Measurements from ENCODE around the gene BPIFA3.

Gene BPIFA3

GRCh38 chr20:33211817-33212424 lies 5.2 kb upstream of the BPIFA3 start:
- no peak for DNase-seq (ENCODE audit: low read depth in 3 of 3)

- no peak for DNase-seq (ENCODE audit: low read depth in 3 of 3)
Measured at GRCh38 chr20:33224399-33224798, 7.2 kb downstream of the BPIFA3 start.

GRCh38 chr20:33229843-33230242 lies 12.7 kb downstream of the BPIFA3 start:
- DNase-seq (ENCODE audit: low read depth in 3 of 3) = no peak

GRCh38 chr20:33231237-33231636 lies 14.1 kb downstream of the BPIFA3 start:
- DNase-seq (ENCODE audit: low read depth in 3 of 3) = no peak

GRCh38 chr20:33232486-33233072 lies 15.4 kb downstream of the BPIFA3 start:
- DNase-seq (ENCODE audit: low read depth in 3 of 3) = no peak

GRCh38 chr20:33233129-33233774 lies 16.1 kb downstream of the BPIFA3 start:
- DNase-seq (ENCODE audit: low read depth in 3 of 3) = no peak

- DNase-seq (ENCODE audit: low read depth in 3 of 3) = no peak
Measured at GRCh38 chr20:33234050-33234449, 16.9 kb downstream of the BPIFA3 start.

GRCh38 chr20:33235696-33236095 lies 18.5 kb downstream of the BPIFA3 start, which contains the start of gene BPIFA1:
Gene BPIFA1 (plus strand): TSS chr20:33235996. CDS start chr20:33237712, 1,716 bp downstream.
- DNase-seq (ENCODE audit: low read depth in 3 of 3) = no peak

GRCh38 chr20:33236351-33236750 lies 19.2 kb downstream of the BPIFA3 start:
- no peak for DNase-seq (ENCODE audit: low read depth in 3 of 3)

GRCh38 chr20:33237989-33238388 lies 20.8 kb downstream of the BPIFA3 start:
- no peak for DNase-seq (ENCODE audit: low read depth in 3 of 3)

GRCh38 chr20:33239418-33239817 lies 22.3 kb downstream of the BPIFA3 start:
- DNase-seq (ENCODE audit: low read depth in 3 of 3) = no peak

- no peak for DNase-seq (ENCODE audit: low read depth in 3 of 3)
Measured at GRCh38 chr20:33239979-33240736, 23.0 kb downstream of the BPIFA3 start.

- no peak for DNase-seq (ENCODE audit: low read depth in 3 of 3)
Measured at GRCh38 chr20:33240923-33241322, 23.8 kb downstream of the BPIFA3 start.

GRCh38 chr20:33242319-33243100 lies 25.4 kb downstream of the BPIFA3 start:
- DNase-seq (ENCODE audit: low read depth in 3 of 3) = no peak

- DNase-seq (ENCODE audit: low read depth in 3 of 3) = no peak
Measured at GRCh38 chr20:33246077-33246476, 28.9 kb downstream of the BPIFA3 start.

- no peak for DNase-seq (ENCODE audit: low read depth in 3 of 3)
Measured at GRCh38 chr20:33249456-33249855, 32.3 kb downstream of the BPIFA3 start.

- DNase-seq (ENCODE audit: low read depth in 3 of 3) = no peak
Measured at GRCh38 chr20:33250666-33251065, 33.5 kb downstream of the BPIFA3 start.

- no peak for DNase-seq (ENCODE audit: low read depth in 3 of 3)
Measured at GRCh38 chr20:33251496-33251895, 34.3 kb downstream of the BPIFA3 start.

- no peak for DNase-seq (ENCODE audit: low read depth in 3 of 3)
Measured at GRCh38 chr20:33252460-33252859, 35.3 kb downstream of the BPIFA3 start.

GRCh38 chr20:33255005-33255404 lies 37.9 kb downstream of the BPIFA3 start:
- DNase-seq (ENCODE audit: low read depth in 3 of 3) = no peak

GRCh38 chr20:33257237-33257636 lies 40.1 kb downstream of the BPIFA3 start:
- no peak for DNase-seq (ENCODE audit: low read depth in 3 of 3)

- no peak for DNase-seq (ENCODE audit: low read depth in 3 of 3)
Measured at GRCh38 chr20:33259371-33259770, 42.2 kb downstream of the BPIFA3 start.
